ENCODE data around the gene ZDHHC7. TPM values are rescaled to one million over a fixed set of nuclear protein-coding genes. Genes with fewer than 3 reads are reported as not detected.

ZDHHC7 gene
- total RNA-seq, 1 donor from 2014 or later, result 59.2 TPM

DNA sequence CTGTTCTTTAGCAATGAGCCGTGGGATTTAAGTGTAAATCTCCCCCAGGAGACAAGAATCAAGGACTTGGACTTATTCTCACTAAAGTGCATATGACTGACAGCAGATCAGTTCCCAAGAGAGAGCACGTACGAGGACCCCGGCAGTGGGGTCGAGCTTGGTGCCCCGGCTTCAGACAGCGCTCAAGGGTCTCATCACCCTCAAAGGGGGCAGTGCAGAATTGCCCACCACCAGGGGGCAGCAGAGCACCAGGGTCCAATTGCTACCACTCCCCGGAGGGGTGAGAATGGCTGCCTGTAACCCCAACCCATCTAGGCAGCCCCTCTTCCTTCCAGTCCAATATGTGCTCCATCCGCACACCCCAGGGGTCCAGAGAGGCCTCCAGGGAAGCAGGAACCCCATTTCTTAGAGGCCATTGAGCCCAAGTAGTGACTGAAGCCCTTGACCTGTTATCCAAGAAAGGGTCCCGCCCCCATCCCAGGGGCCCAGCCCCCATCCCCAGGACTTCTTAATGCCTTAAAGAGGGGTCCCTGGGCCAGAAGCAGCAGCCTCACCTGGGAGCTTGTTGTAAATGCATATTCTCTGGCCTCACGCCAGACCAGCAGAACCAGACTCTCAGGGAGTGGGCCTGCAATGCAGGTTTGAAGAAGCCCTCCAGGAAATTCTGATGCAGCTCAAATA, 86.1 kb downstream of the ZDHHC7 start:
- H3K4me1 Mint-ChIP-seq (ENCODE audit: low read depth, unreplicated experiment), result peaks cover 6% of the 10 kb centered on the region
- peaks cover 4% of the 10 kb centered on the region for H3K9me3 Mint-ChIP-seq (ENCODE audit: unreplicated experiment)
- Histone ChIP-seq H3K4me1 (ENCODE audit: insufficient read depth, low read length) (peaks cover 3% of the 10 kb centered on the region), H3K27ac (ENCODE audit: low read depth, low read length) (no peak overlapping the region), H3K36me3 (ENCODE audit: insufficient read depth, low read length) (no peaks in the 10 kb centered on the region), H3K79me2 (ENCODE audit: insufficient read depth, low read length) (no peaks in the 10 kb centered on the region), H3K27me3 (ENCODE audit: insufficient read depth, low read length) (no peaks in the 10 kb centered on the region), H3K4me3 (ENCODE audit: insufficient read depth, low read depth, low read length) (no peak overlapping the region), H4K20me1 (ENCODE audit: insufficient read depth, low read length) (no peaks in the 10 kb centered on the region), H2AFZ (ENCODE audit: low read depth, low read length) (no peak overlapping the region), H3K9me3 (ENCODE audit: insufficient read depth, low read depth, low read length) (no peaks in the 10 kb centered on the region), H3K9ac (ENCODE audit: low read length) (no peak overlapping the region), H3K4me2 (ENCODE audit: low read length) (no peak overlapping the region)
- FAIRE-seq (no peak), DNase-seq (ENCODE audit: low read depth) (no peak)
- H3K27me3 Mint-ChIP-seq (ENCODE audit: low read depth, unreplicated experiment), result peaks cover 15% of the 10 kb centered on the region
- no peaks in the 10 kb centered on the region for H3K36me3 Mint-ChIP-seq (ENCODE audit: low read depth, unreplicated experiment)
- no peak overlapping the region for H3K4me3 Mint-ChIP-seq (ENCODE audit: unreplicated experiment)
- no peak overlapping the region for H3K27ac Mint-ChIP-seq (ENCODE audit: unreplicated experiment)
- TF ChIP-seq, protein P1, sequence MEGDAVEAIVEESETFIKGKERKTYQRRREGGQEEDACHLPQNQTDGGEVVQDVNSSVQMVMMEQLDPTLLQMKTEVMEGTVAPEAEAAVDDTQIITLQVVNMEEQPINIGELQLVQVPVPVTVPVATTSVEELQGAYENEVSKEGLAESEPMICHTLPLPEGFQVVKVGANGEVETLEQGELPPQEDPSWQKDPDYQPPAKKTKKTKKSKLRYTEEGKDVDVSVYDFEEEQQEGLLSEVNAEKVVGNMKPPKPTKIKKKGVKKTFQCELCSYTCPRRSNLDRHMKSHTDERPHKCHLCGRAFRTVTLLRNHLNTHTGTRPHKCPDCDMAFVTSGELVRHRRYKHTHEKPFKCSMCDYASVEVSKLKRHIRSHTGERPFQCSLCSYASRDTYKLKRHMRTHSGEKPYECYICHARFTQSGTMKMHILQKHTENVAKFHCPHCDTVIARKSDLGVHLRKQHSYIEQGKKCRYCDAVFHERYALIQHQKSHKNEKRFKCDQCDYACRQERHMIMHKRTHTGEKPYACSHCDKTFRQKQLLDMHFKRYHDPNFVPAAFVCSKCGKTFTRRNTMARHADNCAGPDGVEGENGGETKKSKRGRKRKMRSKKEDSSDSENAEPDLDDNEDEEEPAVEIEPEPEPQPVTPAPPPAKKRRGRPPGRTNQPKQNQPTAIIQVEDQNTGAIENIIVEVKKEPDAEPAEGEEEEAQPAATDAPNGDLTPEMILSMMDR (IDR thresholded peaks at IDR 0.05; ENCODE audit: insufficient read depth, low read depth, low read length), result peak; percentile 56
- no peak for TF ChIP-seq EZH2 (IDR thresholded peaks at IDR 0.05; ENCODE audit: insufficient read depth, low read length)

DNA sequence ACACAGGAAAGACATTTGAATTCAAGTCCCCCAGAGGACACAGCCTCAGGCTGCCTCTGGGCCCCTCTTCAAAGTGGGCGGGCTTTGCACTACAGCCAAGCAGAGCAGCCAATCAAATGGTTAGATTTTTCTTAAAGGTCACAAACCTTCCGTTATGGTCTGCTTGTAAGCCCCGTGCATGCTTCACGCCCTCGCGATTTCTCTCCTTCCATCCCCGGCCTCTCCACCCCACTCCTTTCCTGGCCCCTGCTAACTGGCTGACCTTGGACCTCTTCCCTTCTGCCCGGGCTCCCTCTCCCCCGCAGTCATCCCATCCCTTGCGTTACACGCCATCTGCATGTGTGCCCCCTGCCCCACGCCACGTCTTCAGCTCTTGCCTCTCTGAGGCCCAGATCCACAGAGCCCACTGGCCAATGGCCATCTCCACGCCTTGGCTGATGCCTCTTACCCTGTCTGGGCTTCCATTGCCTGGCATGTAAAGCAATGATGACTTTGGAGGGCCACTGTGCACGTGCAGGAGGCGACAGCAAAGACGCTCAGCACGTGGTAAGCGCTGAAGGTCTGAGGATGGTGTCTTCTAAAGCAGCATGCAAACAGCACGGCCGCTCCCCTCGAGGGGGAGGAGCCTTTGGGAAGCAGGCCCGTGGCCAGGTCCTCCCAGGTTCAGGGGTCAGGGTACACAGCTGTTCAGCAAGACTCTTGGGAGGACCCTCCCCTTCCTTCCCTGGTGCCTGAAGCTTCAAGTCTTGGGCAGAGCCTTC, 86.8 kb downstream of the ZDHHC7 start:
- Histone ChIP-seq H3K9ac (ENCODE audit: low read length) (no peak overlapping the region), H3K4me3 (ENCODE audit: insufficient read depth, low read depth, low read length) (no peak overlapping the region), H3K27me3 (ENCODE audit: insufficient read depth, low read length) (peaks cover 2% of the 10 kb centered on the region), H4K20me1 (ENCODE audit: insufficient read depth, low read length) (no peaks in the 10 kb centered on the region), H3K4me2 (ENCODE audit: low read length) (no peak overlapping the region), H3K79me2 (ENCODE audit: insufficient read depth, low read length) (no peaks in the 10 kb centered on the region), H2AFZ (ENCODE audit: low read depth, low read length) (no peak overlapping the region), H3K4me1 (ENCODE audit: insufficient read depth, low read length) (peaks cover 3% of the 10 kb centered on the region), H3K27ac (ENCODE audit: low read depth, low read length) (no peak overlapping the region), H3K9me3 (ENCODE audit: insufficient read depth, low read depth, low read length) (no peaks in the 10 kb centered on the region), H3K36me3 (ENCODE audit: insufficient read depth, low read length) (no peaks in the 10 kb centered on the region)
- peaks cover 8% of the 10 kb centered on the region for H3K4me1 Mint-ChIP-seq (ENCODE audit: low read depth, unreplicated experiment)
- no peak overlapping the region for H3K4me3 Mint-ChIP-seq (ENCODE audit: unreplicated experiment)
- H3K27me3 Mint-ChIP-seq (ENCODE audit: low read depth, unreplicated experiment), result peaks cover 12% of the 10 kb centered on the region
- H3K36me3 Mint-ChIP-seq (ENCODE audit: low read depth, unreplicated experiment), result no peaks in the 10 kb centered on the region
- DNase-seq (ENCODE audit: low read depth) (no peak), FAIRE-seq (no peak)
- no peak for TF ChIP-seq EZH2 (IDR thresholded peaks at IDR 0.05; ENCODE audit: insufficient read depth, low read length)
- TF ChIP-seq, protein P1 (IDR thresholded peaks at IDR 0.05; ENCODE audit: insufficient read depth, low read depth, low read length), result no peak
- H3K9me3 Mint-ChIP-seq (ENCODE audit: unreplicated experiment), result peaks cover 4% of the 10 kb centered on the region
- no peak overlapping the region for H3K27ac Mint-ChIP-seq (ENCODE audit: unreplicated experiment)

Other genes with a start within 250 kb of the ZDHHC7 start
- gene CRISPLD2, start 191.6 kb downstream of the ZDHHC7 start, total RNA-seq, result 1.8 and 2.4 TPM in 2 replicates
- 6.2 and 7.5 TPM in 2 replicates for gene KIAA0513, start 16.3 kb upstream of the ZDHHC7 start, total RNA-seq
- not detected in 2 replicates for gene CIBAR2, start 100.9 kb upstream of the ZDHHC7 start, total RNA-seq

Data from astrocyte (in vitro differentiated cells and primary cell).